Ishikawa (cell line): ENCODE results near the gene HAUS6.

Source experiments
- CEBPB ChIP-seq: IDR thresholded peaks from 2 replicates; pipeline ENCODE4 v1.6.1; 2012
- CREB1 ChIP-seq: IDR thresholded peaks from 2 replicates; pipeline ENCODE4 v1.6.1; 2012; ENCODE audit warnings: low read depth
- EGR1 ChIP-seq: IDR thresholded peaks from 2 replicates; pipeline ENCODE4 v1.6.1; 2012
- EP300 ChIP-seq: IDR thresholded peaks from 2 replicates; pipeline ENCODE4 v1.6.1; 2012; ENCODE audit warnings: borderline replicate concordance
- FOXM1 ChIP-seq: IDR thresholded peaks from 2 replicates; pipeline ENCODE4 v1.6.1; 2012; ENCODE audit warnings: low read depth, borderline replicate concordance
- MAX ChIP-seq: IDR thresholded peaks from 2 replicates; pipeline ENCODE4 v1.6.1; 2012
- RAD21 ChIP-seq: IDR thresholded peaks from 2 replicates; pipeline ENCODE4 v1.6.1; 2012; ENCODE audit warnings: low read depth
- REST ChIP-seq: IDR thresholded peaks from 2 replicates; pipeline ENCODE4 v1.6.1; 2012; ENCODE audit warnings: low read depth, mild to moderate bottlenecking
- TAF1 ChIP-seq: IDR thresholded peaks from 2 replicates; pipeline ENCODE4 v1.6.1; 2012; ENCODE audit warnings: low read depth, mild to moderate bottlenecking
- TCF12 ChIP-seq: IDR thresholded peaks from 2 replicates; pipeline ENCODE4 v1.6.1; 2012; ENCODE audit warnings: low read depth
- TEAD4 ChIP-seq: IDR thresholded peaks from 2 replicates; pipeline ENCODE4 v1.6.1; 2012
- USF1 ChIP-seq: IDR thresholded peaks from 2 replicates; pipeline ENCODE4 v1.6.1; 2012
- YY1 ChIP-seq: IDR thresholded peaks from 2 replicates; pipeline ENCODE4 v1.6.1; 2012; ENCODE audit warnings: low read depth
- ZBTB7A ChIP-seq: IDR thresholded peaks from 2 replicates; pipeline ENCODE4 v1.6.1; 2012; ENCODE audit warnings: low read depth

- no peak for TF ChIP-seq CEBPB
- no peak for TF ChIP-seq REST
- no peak for TF ChIP-seq EGR1
- TF ChIP-seq FOXM1, result no peak
- no peak for TF ChIP-seq MAX
- TF ChIP-seq TAF1, result no peak
- TF ChIP-seq EP300, result no peak
- no peak for TF ChIP-seq CREB1
- no peak for TF ChIP-seq ZBTB7A
- no peak for TF ChIP-seq RAD21
- TF ChIP-seq TEAD4, result no peak
- TF ChIP-seq YY1, result no peak
- TF ChIP-seq TCF12, result no peak
- TF ChIP-seq USF1, result no peak
These were observed 81.7 kb downstream of the HAUS6 start for GRCh38 chr9:19020886-19021455.
